HG03280 (cell line): Measurements from ENCODE around the gene WFDC5.

Experiments used
- ATAC-seq: cut with Tn5 transposase; IDR thresholded peaks from one replicate; pipeline ENCODE4 v1.9.1; 2021; ENCODE audit warnings: mild to moderate bottlenecking, moderate library complexity; ENCODE audit not compliant: unreplicated experiment

The WFDC5 gene

DNA sequence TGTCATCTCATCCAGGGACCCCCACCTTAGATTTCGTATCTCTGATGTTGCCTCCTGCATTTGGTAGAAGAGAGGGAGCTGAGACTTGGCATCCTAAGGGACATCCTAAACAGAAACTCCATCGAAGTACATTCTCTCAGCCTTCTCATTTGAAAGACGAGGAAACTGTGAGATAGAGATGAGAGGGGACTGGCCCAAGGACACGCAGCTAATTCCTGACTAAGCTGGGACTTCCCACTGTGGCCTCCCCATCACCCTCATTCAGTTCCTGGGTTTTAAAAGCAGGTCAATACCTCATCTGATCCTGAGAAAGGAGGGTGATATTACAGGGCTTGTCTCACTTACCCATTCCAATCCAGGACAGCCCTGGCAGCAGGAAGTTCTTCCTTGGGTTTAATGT lies 855 bp upstream of the WFDC5 start:
- no peak for ATAC-seq

GRCh38 chr20:45115386-45115774 lies 406 bp upstream of the WFDC5 start:
- no peak for ATAC-seq

- no peak for ATAC-seq
Measured at GRCh38 chr20:45113865-45114264, 1.1 kb downstream of the WFDC5 start.

GRCh38 chr20:45112754-45113153 lies 2.2 kb downstream of the WFDC5 start:
- no peak for ATAC-seq

DNA sequence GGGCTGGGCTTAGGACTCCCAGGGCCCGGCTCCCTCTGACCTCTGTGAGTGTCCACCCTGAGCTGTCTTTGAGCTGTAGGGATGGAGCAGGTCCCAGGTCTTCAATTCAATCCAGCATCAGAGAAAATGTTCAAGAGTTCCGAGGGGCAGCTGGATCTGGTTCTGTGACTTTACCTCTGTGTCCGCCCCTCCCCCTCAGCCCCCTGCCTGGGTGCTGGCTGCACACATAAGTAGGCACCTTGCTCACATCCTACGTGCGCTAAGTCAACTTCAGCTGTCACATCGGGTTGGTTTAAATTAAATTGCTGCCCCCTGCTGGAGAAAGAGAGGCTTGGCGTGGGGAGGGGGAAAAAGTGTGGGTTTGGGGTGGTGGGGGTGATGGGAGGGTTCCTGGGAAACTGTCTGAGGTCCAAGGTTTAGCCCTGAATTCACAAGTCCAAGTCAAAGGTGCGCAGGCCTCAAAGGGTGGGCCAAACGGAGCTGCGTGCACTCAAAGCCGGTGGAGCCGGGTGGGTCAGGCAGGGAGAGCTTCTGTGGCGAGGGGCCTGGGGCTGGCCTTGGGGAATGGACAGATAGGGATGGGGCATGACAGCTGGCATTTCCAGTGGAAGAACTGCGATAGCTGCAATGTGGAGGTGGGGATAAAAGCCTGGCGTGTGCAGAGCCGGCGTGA lies 3.0 kb downstream of the WFDC5 start:
- no peak for ATAC-seq

- ATAC-seq = no peak
Measured at GRCh38 chr20:45111285-45111684, 3.7 kb downstream of the WFDC5 start.

DNA sequence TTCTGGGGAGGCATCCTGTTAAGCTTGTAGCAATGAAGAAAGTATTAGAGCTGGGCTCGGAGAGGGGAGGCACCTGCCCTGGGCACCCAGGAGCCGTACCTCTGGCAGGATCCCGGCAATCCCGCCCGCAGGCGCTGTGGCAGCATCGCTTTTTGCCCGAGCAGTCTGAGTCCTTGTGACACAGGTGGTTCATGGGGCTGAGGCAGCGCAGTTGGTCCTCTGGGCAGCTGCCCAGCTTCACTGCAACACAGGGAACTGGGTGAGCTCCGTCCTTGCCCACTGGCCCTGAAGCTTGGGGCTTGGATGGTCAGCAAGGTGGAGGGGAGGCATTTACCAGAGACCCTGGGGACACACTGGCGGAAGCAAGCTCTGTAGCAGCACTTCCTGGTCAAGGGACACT lies 4.7 kb downstream of the WFDC5 start:
- no peak for ATAC-seq

- no peak for ATAC-seq
Measured at GRCh38 chr20:45109634-45110033, 5.3 kb downstream of the WFDC5 start.

DNA sequence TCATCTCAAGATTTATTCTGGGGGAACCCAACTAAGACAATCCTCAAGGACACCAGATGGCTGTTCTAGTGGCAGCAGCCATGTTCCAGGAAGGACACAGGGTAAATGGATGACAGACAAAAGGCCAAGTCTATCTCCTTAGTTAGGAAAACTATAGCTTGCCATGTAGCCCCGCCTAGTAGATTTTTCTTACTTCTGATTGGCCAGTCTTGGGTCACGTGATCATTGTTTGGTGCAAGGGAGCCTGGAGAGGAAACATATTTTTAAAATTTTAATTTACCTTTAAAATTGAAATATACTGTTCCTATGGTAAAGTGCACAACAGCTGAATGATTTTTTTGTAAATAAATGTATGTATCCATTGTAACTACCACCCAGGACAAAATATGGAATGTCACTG lies 9.7 kb downstream of the WFDC5 start:
- ATAC-seq = no peak

- ATAC-seq = no peak
Measured at GRCh38 chr20:45104786-45105185, 10.2 kb downstream of the WFDC5 start.

DNA sequence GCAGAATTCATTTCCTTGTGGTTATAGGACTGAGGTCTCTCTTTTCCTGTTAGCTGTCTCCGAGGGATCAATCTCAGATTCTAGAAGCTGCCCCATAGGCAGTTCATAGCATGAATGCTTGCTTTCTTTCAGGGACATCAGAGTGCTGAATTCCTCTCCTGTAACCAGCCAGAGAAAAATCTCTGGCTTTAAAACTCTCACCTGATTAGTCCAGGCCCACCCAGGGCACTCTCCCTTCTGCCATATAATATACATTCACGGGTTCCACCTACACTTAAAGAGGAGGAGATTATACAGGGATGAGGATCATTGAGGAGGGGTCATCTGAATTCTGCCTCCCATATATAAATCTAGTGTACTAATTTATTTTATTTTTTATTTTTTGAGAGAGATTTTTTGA lies 11.9 kb downstream of the WFDC5 start:
- no peak for ATAC-seq

DNA sequence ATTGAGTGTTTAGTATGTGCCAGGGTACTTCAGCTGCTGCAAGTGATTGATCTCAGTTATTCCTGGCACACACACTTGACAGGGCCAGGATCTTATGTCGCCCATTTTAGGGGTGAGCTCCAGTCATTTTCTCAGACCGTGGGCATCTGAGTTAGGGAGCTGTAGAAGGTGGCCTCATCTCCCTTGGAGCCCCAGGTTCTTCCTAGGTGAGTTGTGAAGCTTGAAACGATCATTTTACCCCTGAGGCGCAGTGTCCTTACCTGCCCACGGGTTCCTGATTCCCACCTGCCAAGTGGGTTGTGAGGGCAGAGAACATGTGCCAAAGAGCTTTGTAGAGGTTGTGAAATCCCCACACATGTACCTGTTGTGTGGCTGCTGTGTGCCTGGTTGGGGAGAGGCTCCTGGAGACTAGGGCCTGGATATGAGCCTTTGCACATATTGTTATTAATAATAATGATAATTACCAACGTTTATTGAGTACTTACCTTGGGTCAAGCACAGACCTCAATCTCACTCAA lies 13.6 kb downstream of the WFDC5 start:
- ATAC-seq = no peak

- no peak for ATAC-seq
Measured at GRCh38 chr20:45100563-45101245, 14.3 kb downstream of the WFDC5 start, which contains the start of gene KCNS1. KCNS1 (minus strand) TSS chr20:45101127; CDS start chr20:45099236, 1,891 bp downstream.

DNA sequence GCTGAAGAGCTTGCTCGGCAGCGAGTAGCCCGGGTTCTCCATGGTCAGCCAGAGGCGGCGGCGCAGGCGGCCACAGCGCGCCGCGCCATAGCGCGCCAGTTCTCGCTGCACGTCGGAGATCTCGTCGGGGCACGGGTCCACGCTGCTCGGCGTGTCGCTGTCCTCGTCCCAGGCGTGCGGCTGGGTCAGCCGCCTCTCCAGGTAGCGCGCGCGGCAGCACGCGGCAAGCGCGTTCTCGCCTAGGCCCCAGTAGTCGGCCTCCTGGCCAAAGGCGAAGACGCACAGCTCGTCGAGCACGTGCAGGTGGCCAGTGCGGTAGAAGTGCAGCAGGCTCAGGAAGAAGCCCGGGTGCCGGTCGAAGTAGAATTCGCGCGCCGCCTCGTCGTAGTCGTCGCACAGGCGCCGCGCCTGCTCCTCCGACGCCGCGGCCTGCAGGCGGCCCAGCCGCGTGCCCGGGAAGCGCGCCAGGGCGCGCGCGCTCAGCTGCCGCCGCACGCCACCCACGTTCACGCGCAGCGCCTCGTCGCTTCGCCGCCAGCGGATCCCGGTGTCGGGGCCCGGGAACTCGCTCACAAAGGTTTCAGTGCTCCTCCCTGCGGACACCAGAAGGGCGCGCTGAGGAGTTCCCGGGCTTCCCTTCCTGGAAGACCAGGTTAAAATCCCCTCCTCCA lies 16.7 kb downstream of the WFDC5 start:
- no peak for ATAC-seq

DNA sequence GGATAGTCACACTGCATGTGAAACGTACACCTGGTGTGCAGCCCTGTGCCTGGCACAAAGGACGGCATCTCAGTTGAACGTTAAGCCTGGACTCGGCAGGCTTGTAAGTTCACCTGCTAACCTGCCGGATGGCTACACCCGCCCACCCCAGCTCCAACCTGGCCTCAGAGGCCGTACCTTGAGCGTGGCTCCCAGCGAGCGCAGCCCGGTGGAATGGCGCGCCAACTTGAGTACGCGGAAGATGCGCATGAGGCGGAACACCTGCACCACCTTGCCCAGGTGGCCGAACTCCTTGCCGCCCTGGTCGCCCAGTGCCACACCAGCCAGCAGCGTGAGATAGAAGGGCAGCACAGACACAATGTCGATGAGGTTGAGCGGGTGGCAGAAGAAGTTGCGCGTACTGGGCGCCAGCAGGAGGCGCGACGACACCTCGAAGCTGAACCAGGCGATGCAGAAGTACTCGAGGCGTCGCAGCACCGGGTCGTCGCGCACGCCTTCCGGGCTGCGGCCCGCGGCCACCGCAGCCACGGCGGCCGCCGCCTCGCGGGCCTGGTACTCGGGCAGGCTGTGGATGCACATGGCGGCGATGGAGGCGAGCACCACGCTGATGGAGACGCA lies 17.4 kb downstream of the WFDC5 start:
- ATAC-seq = no peak

DNA sequence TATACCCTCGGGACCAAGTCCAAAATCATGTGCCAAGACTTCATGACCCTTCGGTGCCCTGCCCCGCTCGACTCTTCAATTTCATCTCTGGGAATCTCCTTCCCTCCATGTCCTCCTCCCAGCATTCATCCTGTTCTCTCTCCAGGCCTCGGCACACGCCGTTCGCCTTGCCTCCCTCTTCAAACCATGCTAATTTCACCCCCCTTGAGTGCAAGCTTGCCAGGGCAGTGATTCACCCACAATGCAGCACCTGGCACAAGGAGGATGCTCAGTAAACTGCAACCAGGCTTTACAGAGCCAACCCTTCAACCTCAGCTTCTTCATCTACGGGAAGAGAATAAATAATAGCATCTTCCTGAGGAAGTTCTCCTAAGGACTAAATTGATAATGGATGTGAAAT lies 18.2 kb downstream of the WFDC5 start:
- ATAC-seq = no peak

- no peak for ATAC-seq
Measured at GRCh38 chr20:45095805-45096238, 19.2 kb downstream of the WFDC5 start.

DNA sequence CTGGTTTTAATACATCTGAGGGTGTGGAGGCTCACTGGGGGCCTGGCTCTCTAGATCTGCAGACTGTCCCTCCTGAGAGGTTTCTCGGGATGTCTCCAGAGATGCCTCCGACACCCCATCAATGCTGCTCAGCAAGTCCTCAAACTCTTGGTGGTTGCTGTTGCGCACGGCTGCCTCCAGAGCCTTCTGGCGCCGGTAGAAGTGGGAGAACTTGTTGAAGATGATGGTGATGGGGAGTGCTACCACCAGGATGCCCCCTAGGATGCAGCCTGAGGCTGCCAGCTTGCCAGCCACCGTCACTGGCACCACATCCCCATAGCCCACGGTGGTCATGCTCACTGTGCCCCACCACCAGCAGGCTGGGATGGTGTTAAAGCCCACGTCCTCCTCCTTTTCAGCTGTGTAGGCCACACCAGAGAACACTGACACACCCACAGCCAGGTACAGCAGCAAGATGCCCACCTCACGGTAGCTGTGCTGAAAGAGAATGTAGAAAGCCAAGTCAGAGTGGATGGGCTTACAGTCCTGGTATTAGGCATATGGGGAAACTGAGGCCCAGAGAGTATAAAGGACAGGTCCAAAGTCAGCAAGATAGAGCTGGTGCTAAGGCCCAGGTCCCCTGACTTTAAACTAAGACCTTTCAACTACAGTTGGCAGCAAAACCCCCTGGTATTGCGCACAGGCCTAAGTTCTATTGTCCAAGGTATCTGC lies 20.0 kb downstream of the WFDC5 start:
- no peak for ATAC-seq

DNA sequence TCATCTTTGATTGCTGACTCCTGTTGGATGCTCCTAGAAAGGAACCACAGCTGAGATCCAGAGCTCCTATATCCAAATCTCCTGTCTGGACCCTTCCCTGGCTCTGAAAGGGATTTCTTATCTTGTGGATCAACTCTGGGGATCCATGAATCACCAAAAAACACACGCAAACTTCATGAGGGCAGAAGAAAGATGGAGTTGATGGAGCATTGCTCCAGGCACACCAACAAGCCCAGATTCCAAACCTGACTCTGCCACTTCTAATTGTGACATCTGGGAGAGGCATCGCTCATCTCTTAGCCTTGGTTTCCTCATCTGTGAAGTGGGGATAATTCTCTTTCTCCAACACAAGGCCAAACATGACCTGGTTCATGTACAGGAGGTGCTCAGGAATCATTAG lies 20.8 kb downstream of the WFDC5 start:
- ATAC-seq = no peak

GRCh38 chr20:45092898-45093297 lies 22.1 kb downstream of the WFDC5 start:
- no peak for ATAC-seq

DNA sequence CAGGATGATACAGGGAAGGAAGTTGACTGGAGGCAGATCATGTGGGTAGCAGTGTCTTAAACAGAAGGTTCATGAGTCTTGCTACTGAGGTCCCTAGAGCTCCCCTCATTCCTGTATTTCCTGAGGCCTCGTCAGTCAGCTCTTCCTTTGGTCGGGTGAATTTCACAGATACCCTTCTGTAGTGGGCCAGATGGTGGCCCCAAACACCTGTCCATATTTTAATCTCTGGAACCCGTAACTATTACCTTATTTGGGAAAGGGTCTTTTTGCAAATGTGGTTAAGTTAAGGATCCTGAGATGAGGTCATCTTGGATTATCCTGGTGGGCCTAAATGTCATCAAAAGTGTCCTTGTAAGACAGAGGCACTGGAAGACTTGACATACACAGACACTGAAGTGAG lies 23.6 kb downstream of the WFDC5 start:
- no peak for ATAC-seq
